AG09309 (cell line): ENCODE measurements around the gene EBF3.

ENCODE experiments used
- DNase-seq: peaks from one replicate; pipeline ENCODE4 v3.0.0-alpha.2; 2010; ENCODE audit warnings: low read depth
- H3K4me3 ChIP-seq: 2 replicates; pipeline ENCODE4 v1.5.1; 2011; ENCODE audit warnings: mild to moderate bottlenecking, low read depth, low read length, moderate library complexity; ENCODE audit not compliant: control insufficient read depth
- CTCF ChIP-seq: IDR thresholded peaks from 2 replicates; pipeline ENCODE4 v1.5.1; 2011; ENCODE audit warnings: mild to moderate bottlenecking, low read depth, low read length, inconsistent platforms; ENCODE audit not compliant: insufficient read depth, control insufficient read depth; ENCODE audit errors: missing control alignments

The EBF3 gene

GRCh38 chr10:129793479-129793878, 170.6 kb downstream of the EBF3 start:
- no peak for DNase-seq
- TF ChIP-seq CTCF = no peak
- H3K4me3 ChIP-seq = no peak overlapping the region

- no peak for TF ChIP-seq CTCF
- no peak for DNase-seq
- H3K4me3 ChIP-seq = no peak overlapping the region
Measured at GRCh38 chr10:129792864-129793263, 171.2 kb downstream of the EBF3 start.

- no peak for DNase-seq
- no peak for TF ChIP-seq CTCF
- no peak overlapping the region for H3K4me3 ChIP-seq
Measured at GRCh38 chr10:129792141-129792540, 171.9 kb downstream of the EBF3 start.

- no peak for DNase-seq
- no peak overlapping the region for H3K4me3 ChIP-seq
- TF ChIP-seq CTCF = no peak
Measured at GRCh38 chr10:129790715-129791446, 173.2 kb downstream of the EBF3 start.

GRCh38 chr10:129788215-129788614, 175.9 kb downstream of the EBF3 start:
- DNase-seq = no peak
- TF ChIP-seq CTCF = no peak
- H3K4me3 ChIP-seq = no peak overlapping the region

GRCh38 chr10:129787557-129787956, 176.5 kb downstream of the EBF3 start:
- no peak for DNase-seq
- TF ChIP-seq CTCF = no peak
- no peak overlapping the region for H3K4me3 ChIP-seq
